ENCODE results near the gene GLRA3. TPM values are rescaled to one million over a fixed set of nuclear protein-coding genes. Genes with fewer than 3 reads are reported as not detected.

The GLRA3 gene
- total and polyA plus RNA-seq, 7 experiments from 2014 or later: not detected

DNA sequence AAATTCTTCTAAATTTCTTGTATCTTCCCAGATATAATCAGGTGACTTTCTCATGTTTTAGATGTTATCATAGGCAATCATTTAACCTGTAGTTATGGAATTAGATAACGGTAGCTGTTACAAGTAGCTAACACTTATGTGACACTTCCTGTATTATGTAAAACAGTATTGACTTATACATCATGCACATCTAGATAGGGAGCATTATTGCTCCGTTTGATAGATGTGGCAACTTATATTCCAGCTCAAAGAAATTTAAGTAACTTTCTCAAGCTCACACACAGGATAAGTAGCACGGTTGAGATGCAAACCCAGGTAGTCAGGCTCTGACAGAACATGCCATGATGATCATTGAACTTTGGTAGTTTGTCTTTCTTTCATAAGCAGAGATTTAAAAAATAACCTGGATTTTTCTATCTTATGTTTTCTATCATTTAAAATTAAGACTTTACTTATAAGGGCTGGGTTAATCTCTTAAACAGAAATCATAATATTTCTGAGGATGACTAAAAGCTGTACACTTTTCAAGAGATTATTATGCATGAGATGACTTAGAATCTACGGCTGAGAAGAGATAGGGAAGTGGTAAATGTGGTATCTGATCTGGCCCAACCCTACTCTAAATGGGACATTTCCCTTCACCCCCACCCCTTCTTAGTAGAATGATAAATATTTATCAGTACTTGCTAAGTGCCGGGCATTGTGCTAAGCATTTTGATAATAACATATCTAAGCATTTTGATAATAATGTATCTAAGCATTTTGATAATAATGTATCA is 237.6 kb downstream of the GLRA3 start:
- ATAC-seq (peak; percentile 90), DNase-seq (peak in 4 of 9 donors; percentile 1 to 19 (median 8))
- H3K4me3 ChIP-seq (ENCODE audit: low read length): no peak overlapping the region
- Mint-ChIP-seq H3K4me3 (peak overlapping the region in 7 of 10 donors; percentile 7 to 60 (median 50)), H3K27ac (peak overlapping the region in 6 of 9 donors; percentile 39 to 89 (median 64)), H3K4me1 (peaks cover 6 to 15% (median 10%) of the 10 kb centered on the region in 7 donors), H3K9me3 (peaks cover 0 to 7% (median 0%) of the 10 kb centered on the region in 11 donors), H3K27me3 (peaks cover 0 to 2% (median 0%) of the 10 kb centered on the region in 5 donors), H3K36me3 (no peaks in the 10 kb centered on the region)
- H3K27ac ChIP-seq (ENCODE audit: low read depth, low read length): no peak overlapping the region
- no peaks in the 10 kb centered on the region for H3K4me1 ChIP-seq (ENCODE audit: control insufficient read depth in 2 of 2, insufficient read depth in 2 of 2, low read length in 2 of 2)
- intact Hi-C loops (cut with micrococcal nuclease): loop anchor here (1.0 to 5.0 kb wide), 3 partner anchors 41 to 69 kb away; partner anchors contain the start of gene HPGD (in 2 of the 2)
- no peaks in the 10 kb centered on the region for H3K36me3 ChIP-seq (ENCODE audit: control insufficient read depth in 2 of 3, insufficient read depth in 3 of 3, low read length in 3 of 3)
- ChIA-PET POLR2A (interaction anchor here (1.6 kb wide), 1 partner anchor 69 kb away, joined by 4 read pairs; the partner anchor contains the start of gene HPGD), CTCF (no interaction called here)
- H3K9me3 ChIP-seq (ENCODE audit: control insufficient read depth in 2 of 3, low read length in 3 of 3): no peaks in the 10 kb centered on the region
- no peaks in the 10 kb centered on the region for H3K27me3 ChIP-seq (ENCODE audit: control insufficient read depth in 2 of 2, insufficient read depth in 2 of 2, low read length in 2 of 2)

DNA sequence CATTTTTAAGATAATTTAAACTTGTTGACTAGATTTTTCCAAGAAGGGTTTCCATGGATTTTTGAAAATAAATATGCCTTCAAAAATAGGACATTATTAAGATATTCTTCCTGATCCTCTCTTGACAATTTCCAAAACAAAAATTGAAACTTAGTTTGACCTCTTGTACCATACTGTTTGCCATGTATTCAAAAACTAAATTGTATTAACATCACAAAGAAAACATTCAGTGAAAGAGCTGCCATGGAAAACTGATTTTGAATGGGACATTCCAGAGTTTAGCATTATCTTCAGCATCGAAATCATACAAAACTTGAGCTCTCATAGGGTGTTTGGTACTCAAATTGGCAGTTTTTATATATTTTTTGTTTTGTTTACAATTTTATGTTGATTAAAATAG is 238.7 kb downstream of the GLRA3 start:
- Histone ChIP-seq H3K27me3 (ENCODE audit: control insufficient read depth in 2 of 2, insufficient read depth in 2 of 2, low read length in 2 of 2) (no peaks in the 10 kb centered on the region), H3K4me1 (ENCODE audit: control insufficient read depth in 2 of 2, insufficient read depth in 2 of 2, low read length in 2 of 2) (no peaks in the 10 kb centered on the region), H3K36me3 (ENCODE audit: control insufficient read depth in 2 of 3, insufficient read depth in 3 of 3, low read length in 3 of 3) (no peaks in the 10 kb centered on the region), H3K27ac (ENCODE audit: low read depth, low read length) (no peak overlapping the region), H3K4me3 (ENCODE audit: low read length) (no peak overlapping the region), H3K9me3 (ENCODE audit: control insufficient read depth in 2 of 3, low read length in 3 of 3) (no peaks in the 10 kb centered on the region)
- ATAC-seq (no peak), DNase-seq (no peak)
- Mint-ChIP-seq H3K27me3 (peaks cover 0 to 2% (median 0%) of the 10 kb centered on the region in 5 donors), H3K4me3 (no peak overlapping the region), H3K36me3 (no peaks in the 10 kb centered on the region), H3K27ac (no peak overlapping the region), H3K9me3 (peaks cover 0 to 7% (median 1%) of the 10 kb centered on the region in 11 donors), H3K4me1 (peaks cover 5 to 15% (median 10%) of the 10 kb centered on the region in 7 donors)
- CTCF ChIA-PET: no interaction called here
- POLR2A ChIA-PET: interaction anchor here (1.6 kb wide), 1 partner anchor 68 kb away, joined by 4 read pairs; the partner anchor contains the start of gene HPGD
- intact Hi-C loops (cut with micrococcal nuclease): loop anchor here in 1 of 2 donors (5.0 kb wide), 1 partner anchor 68 kb away; the partner anchor contains the start of gene HPGD

Other genes starting within 250 kb of the GLRA3 start
- not detected for gene ADAM29, start 89.1 kb upstream of the GLRA3 start, total RNA-seq
- gene ADAM29, start 89.1 kb upstream of the GLRA3 start, polyA plus RNA-seq: not detected